Activated T-cell treated with anti-CD3 and anti-CD28 coated beads for 24 hours (primary cell): ENCODE measurements around the gene RNF14.

Source experiments
- DNase-seq: peaks from one replicate; pipeline ENCODE4 v3.0.0-alpha.2; 2020; ENCODE audit warnings: low read depth

Gene RNF14

GRCh38 chr5:141947316-141947715 is 21.6 kb upstream of the RNF14 start:
- no peak for DNase-seq

- DNase-seq: no peak
These were observed 20.1 kb upstream of the RNF14 start for GRCh38 chr5:141948812-141949211.

- DNase-seq: no peak
These were observed 19.4 kb upstream of the RNF14 start for GRCh38 chr5:141949511-141949910.

GRCh38 chr5:141950207-141951005 is 18.5 kb upstream of the RNF14 start:
- no peak for DNase-seq

- no peak for DNase-seq
These were observed 17.5 kb upstream of the RNF14 start for GRCh38 chr5:141951332-141951781.

- no peak for DNase-seq
These were observed 16.9 kb upstream of the RNF14 start for GRCh38 chr5:141952020-141952419.

- DNase-seq: no peak
These were observed 14.7 kb upstream of the RNF14 start for GRCh38 chr5:141954194-141954593.

GRCh38 chr5:141957367-141957996 is 11.4 kb upstream of the RNF14 start:
- no peak for DNase-seq

- peak; percentile 7 for DNase-seq
These were observed 10.8 kb upstream of the RNF14 start, which contains the start of gene PCDH12 for GRCh38 chr5:141958113-141958512. TSS of gene PCDH12 (minus strand) at chr5:141958202. CDS start at chr5:141957851, 351 bp downstream.

- DNase-seq: no peak
These were observed 10.2 kb upstream of the RNF14 start for GRCh38 chr5:141958546-141959172.

GRCh38 chr5:141960018-141960417 is 8.9 kb upstream of the RNF14 start:
- no peak for DNase-seq

GRCh38 chr5:141960449-141961323 is 8.2 kb upstream of the RNF14 start:
- peak; percentile 87 for DNase-seq

- DNase-seq: no peak
These were observed 7.4 kb upstream of the RNF14 start for GRCh38 chr5:141961466-141961865.

- DNase-seq: no peak
These were observed 5.2 kb upstream of the RNF14 start for GRCh38 chr5:141963701-141964100.

- no peak for DNase-seq
These were observed 3.8 kb upstream of the RNF14 start for GRCh38 chr5:141965071-141965470.

GRCh38 chr5:141966275-141966962 is 2.5 kb upstream of the RNF14 start:
- DNase-seq: no peak

- DNase-seq: no peak
These were observed 2.0 kb upstream of the RNF14 start for GRCh38 chr5:141966963-141967333.

- DNase-seq: no peak
These were observed 1.2 kb downstream of the RNF14 start for GRCh38 chr5:141969783-141970771.

GRCh38 chr5:141973871-141974595 is 5.1 kb downstream of the RNF14 start:
- no peak for DNase-seq

- DNase-seq: no peak
These were observed 7.3 kb downstream of the RNF14 start for GRCh38 chr5:141976176-141976575.
